ENCODE results near the gene EHD3.

GRCh38 chr2:31296641-31297287 is 62.8 kb downstream of the EHD3 start:
- TF ChIP-seq CTCF (conservative IDR thresholded peaks at IDR 0.05; ENCODE audit: low read length) (no peak), EZH2phosphoT487 (IDR thresholded peaks at IDR 0.05; ENCODE audit: borderline replicate concordance) (no peak)

Data from Loucy (cell line).